GM18511 (cell line): Measurements from ENCODE around the gene COL5A1.

Experiments
- ATAC-seq: cut with Tn5 transposase; IDR thresholded peaks from one replicate; pipeline ENCODE4 v1.9.1; 2021; ENCODE audit warnings: mild to moderate bottlenecking, moderate library complexity; ENCODE audit not compliant: unreplicated experiment

COL5A1 gene

DNA sequence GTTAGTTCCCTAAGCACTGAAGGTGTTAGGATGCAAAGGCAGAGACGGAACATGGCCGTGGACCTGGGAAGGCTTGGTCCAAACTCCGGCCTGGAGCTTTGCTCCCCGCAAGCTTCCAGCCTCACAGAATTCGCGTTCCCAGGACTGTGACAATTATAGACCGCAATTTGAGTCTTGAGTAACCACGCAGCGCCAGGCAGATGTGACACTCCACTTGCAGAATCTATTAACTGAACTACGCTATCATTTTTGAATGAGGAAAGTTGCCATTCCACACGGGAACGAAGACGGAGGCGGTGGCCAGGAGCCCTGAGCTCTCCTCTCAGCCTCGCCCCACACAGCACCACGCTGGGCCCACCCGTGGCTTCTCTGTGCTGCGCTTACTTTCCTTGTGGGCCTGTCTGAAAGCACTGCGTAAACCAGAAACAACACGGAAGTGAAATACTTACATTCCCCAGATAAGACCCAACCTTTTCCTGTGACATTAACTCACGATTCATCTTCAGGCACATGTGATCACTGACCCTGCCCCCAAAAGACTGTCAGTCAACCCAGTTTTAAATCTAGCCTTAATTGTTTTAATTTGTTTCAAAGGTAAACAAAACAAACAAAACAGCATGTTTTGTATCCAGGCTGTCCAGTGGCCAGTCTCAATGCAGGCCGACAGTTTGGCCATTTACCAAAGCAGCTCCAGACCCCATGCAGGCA, 16.1 kb upstream of the COL5A1 start:
- no peak for ATAC-seq

DNA sequence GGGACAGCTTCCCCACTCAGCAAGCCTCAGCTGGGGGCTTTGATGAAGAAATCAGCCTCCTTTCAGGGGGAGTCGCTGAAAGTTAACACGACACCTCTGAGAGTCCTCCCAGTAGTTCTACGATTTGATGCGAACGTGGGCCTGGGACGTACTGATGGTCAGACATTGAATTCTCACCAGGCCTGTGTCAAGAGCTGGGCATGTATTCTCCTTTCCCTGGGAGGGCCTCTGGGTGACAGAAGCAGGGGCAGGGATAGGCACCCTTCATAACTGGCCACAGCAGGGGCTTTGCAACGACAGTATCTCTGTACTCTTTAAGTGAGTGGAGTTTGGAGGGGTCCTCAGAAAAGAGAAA, 15.6 kb upstream of the COL5A1 start:
- no peak for ATAC-seq

DNA sequence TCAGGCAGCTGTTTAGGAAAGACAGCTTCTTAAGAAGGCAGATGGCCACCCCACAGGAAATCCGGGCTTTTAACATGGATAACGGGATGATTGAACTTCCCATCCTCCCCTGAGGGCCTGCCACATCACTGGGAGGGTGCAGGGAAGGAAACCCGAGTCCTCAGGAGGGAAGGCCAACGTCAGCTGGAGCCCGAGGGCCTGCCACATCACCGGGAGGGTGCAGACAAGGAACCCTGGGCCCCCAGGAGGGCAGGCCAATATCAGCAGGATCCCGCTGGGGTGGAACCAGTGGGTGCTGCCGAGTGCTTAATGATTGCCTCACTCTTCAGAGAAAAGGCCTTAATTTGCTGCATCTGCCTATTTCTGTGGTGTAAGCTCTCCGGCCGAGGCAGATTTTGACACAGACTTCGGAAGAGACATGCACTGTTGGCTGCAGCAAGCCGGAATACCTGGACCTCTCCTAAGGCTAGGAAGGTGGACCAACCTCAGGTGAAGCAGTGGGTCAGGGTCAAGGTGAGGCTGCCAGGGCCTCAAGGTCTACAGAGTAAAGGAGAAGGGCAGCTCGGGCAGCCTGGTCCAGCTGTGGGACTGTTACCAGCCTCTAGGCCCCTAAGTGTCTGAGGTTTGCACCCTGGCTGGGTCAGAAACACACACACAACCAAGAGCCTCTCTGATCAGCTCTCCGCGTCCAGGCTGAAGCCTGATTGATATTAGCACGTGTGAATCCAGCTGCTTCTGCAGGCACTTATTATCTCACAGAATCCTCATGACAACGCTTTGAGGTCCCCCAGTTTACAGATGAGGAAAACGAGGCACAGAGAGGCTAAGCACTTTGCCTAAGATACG, 14.8 kb upstream of the COL5A1 start:
- no peak for ATAC-seq

DNA sequence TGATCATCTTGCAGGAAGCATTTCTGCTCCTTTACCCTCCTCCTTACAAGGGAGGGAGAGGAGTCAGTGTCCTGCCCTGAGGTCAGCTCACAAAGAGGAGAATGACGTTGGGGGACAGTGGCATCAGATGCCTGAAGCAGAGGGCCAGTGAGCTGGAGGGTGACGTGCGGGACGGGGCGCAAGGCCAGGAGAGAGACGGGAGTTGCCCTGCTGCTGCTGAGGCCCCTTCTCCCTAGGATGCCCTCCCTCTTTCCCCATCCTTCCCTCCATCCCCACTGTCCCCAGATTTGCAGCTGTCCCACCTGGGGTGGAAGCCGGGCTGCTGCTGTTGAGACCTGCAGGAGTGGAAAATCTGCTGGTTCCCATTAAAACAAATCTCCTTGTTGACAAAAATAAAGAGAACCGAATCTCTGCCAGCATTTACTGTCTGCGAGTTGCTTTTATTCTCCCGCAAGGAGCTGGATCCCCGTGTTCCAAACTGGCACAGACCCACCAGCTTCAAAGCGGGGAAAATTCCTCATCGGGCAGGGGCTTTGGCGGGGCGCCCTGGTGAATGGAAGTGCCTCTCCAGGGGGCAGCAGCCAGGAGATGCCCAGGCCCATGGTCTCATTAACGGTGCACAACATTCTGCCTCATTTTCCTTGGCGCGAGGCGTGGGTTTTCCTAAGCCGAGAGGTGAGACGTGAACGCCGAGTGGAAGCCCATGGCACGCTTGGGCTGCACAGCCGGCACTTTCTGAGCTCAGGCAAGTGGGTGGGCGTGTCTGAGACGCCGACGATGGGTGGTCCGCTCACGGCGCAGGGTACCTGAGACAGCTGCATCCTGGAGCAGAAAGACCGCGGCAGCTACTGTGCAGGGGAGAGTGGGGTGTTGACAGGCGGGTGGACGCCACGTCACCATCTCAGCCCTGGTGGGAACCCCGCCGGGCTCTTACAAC, 13.9 kb upstream of the COL5A1 start:
- no peak for ATAC-seq

DNA sequence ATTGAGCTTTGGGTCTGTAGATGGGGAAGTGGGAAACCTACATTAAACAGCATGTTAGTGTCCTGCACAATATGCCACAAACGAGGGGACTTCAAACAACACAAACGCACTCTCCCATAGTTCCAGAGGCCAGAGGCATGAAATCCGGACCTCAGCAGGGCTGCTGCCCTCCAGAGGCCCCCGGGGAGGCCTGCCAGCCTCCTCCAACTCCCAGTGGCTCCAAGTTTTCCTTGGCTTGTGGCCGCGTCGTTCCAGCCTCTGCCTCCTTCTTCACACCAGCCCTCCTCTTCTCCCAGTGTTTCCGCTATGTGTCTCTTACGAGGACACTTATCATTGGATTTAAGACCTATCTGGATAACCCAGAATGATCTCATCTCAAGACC, 13.3 kb upstream of the COL5A1 start:
- no peak for ATAC-seq

DNA sequence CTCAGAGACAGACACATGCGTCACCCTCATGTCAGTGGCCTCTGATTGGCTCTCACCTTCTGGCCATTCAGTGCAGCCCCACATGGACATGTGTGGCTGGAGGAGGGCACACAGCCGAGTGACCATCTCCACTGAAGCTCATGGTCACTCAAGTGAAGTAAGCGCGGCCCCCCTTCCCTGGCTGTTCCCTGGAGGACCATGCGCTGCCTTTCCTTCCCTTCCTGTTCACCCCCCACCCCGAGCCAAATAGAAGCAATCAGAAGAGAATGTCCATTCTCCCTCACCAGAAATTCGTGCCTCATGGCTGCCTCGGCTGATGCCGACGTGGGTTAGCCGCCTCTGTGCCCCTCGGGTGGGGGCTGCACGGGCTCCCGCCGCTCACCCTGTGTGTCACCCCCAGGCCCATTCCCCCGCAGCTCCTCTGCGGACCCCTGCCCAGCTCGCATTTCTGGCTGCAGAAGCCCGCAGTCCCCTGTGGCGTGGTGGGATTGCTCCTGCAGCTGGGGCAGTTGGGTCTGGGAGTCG, 12.5 kb upstream of the COL5A1 start:
- no peak for ATAC-seq

DNA sequence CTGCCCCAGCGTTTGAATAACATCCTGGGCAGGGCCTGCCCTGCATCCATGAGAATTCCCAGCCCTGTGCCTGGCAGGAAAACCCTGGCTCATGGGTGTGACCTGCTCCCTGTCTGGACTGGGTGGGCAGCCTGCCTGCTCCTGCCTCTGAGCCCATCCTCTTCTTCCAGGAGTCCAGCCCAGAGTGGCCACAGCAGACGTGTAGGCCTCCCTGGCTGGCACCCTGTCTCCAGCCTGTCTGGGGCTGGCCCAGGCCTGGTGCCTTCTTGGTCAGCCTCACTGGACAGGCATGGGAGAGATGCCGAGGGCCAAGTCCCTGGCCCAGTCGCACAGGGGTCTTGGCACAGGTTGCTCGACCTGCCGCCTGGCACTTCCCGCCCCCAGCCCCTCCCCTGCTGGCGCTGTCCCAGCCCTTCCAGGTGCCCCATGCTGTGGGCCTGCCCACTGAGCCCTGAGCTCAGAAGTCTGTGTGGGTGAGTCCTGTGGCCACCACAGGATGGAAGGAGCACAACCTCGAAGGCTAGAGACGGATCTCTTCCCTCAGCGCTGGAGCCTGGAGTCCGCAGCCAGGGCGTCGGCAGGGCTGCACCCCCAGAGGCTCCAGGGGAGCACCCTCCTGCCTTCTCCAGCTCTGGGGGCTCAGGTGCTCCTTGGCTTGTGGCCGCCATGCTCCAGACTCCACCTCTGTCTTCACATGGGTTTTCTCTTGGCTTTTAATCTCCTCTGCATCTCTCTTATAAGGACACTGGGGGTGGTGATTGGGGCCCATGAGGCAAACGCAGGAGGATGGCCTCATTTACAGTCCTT, 11.8 kb upstream of the COL5A1 start:
- no peak for ATAC-seq

DNA sequence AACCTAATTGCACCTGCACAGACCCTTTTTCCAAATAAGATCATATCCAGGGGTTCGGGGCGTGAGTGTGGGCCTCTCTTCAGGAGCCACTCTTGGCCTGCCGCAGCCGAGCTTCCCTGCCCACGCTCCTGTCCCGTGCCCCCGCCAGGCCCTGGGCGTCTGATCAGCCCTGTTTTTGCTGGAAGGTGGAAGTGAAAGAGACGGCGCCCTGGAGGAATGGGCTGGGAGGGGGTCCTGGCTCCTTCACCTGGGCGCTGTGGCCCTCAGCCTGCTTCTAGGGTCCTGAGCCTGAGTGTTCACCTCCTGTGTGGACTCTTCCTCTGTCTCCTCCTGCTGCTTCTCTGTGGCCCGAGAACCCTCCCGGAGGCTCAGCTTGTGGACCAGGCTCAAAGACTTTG, 11.2 kb upstream of the COL5A1 start:
- ATAC-seq = no peak

DNA sequence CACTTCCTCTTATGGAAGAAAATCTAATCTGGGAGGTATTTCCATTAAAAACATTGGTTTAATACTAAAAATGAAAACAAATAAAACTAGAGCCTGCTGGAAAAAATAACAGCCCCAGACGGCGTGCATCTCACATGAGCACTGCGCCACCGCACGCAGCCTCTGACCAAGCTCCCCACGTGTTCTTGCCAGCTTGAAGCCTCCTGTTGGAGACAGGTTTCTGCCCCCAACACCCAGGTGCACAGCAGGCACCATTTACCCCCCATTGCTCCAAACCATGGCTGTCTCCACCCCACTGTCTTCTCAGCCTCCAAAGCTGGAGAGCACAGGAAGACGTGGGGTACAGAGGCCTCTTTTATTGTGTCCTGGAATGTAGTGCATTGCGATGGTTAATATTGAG, 10.7 kb upstream of the COL5A1 start:
- no peak for ATAC-seq

DNA sequence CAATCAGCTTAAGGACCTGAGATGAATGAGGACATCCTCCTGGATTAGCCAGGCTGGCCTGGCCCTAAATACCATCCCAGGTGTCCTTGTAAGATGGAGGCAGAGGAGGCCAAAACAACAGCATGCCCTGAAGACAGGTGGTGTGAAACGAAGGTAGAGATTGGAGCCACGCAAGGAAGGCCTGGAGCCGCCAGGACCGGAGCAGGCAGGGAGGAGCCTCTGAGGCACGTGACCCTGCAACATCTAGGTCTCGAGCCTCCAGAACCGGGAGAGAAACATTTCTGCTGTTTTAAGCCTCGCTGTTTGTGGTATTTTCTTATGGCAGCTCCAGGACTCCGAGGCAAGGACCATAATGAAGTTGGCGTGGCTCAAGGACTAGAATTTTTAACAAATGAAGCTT, 9.7 kb upstream of the COL5A1 start:
- ATAC-seq = no peak

DNA sequence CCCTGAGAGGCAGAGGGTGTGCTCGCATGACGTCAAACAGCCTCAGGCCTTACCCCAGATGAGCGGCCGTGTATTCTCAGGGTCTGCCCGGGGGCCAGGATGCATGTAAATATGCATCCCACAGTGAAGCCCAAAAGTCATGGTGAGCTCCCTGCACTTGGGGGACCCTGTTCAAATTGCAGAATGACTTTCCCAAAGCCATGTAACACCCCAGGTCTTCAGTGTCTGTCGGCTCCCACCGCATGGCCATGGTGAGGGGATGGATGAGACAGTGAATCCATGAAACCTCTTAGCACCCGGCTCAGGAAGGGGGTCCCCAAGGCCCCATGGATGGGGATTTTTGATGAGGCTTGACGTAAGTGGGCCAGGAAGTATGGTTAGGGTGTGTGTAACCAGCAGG, 9.3 kb upstream of the COL5A1 start:
- ATAC-seq = no peak

DNA sequence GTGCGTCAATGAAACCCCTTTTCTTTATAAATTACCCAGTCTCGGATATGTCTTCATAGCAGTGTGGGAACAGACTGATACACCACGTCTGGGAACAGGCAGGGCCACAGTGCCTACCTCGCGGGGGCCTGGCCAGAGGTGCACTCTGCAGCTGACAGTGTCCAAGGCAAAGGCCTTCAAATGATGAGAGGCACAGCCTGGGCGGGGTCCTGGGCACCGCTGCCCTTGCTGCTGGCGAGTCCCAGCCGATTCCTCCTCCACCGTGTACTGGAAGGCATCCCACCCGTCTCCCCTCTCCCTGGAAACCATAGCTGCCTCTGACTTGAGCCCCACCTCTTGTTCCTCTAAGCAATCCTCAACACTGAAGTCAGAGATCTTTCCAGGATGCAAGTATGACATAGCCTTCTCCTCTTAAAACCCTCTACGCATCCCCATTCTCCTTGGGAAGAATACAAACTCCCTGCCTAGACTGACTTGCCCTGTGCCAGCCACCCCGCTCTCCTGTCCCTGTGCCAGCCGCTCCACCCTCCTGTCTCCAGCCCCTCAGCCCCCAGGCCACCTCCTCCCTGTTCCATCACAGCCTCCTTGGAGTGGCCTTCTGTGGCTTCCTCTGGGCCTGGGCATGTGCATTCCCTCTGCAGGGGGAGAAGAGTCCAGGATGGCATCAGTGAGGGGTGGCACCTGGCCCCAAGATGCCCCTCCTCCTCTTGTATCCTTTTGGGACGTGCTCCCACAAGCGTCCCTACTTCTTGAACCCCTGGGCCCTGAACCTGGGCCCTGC, 8.1 kb upstream of the COL5A1 start:
- no peak for ATAC-seq

DNA sequence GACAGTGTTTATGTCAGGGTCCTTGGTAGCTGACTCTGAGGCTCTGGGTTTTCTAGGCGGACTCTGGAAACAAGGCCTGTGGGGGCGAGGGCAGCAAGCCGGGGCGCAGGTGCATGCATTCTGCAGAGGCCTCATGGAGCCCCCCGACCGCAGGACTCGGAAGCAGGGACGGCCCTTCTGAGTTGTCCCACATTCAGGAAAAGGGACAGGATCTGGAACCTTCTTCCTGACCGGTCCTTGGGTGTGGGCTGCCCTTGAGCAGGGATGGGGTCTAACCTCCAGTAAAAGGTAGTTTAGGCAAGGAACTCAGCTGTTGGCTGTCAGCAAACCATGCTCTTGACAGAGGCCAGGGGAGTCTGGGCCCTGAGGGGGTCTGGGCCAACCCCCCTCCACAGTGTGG, 7.4 kb upstream of the COL5A1 start:
- no peak for ATAC-seq

DNA sequence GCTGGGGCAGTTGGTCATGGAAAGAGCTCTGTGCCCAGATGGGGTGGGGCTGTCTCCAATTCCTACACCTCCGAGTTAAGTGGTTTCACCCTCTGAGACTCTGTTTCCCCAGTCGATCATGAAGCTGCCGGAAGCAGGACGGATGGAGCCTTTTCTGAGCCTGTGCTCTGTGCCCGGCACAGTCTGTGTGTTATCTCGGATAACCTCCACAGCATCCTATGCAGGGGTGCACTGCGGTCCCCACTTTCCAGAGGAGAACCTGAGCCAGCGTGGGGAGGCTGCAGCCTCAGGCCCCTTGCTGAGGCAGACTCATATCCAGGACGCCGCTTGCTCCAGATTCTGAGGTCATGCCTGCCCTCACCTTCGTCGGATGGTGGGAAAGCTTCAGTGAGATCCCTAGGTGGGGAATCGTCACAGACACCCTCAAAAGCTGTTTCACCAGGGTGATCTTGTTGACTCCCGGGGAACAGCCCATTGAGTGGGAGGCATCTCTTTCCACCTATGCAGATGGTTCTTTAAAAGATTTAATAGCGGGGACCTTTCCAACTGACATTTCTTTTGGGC, 6.9 kb upstream of the COL5A1 start:
- no peak for ATAC-seq

DNA sequence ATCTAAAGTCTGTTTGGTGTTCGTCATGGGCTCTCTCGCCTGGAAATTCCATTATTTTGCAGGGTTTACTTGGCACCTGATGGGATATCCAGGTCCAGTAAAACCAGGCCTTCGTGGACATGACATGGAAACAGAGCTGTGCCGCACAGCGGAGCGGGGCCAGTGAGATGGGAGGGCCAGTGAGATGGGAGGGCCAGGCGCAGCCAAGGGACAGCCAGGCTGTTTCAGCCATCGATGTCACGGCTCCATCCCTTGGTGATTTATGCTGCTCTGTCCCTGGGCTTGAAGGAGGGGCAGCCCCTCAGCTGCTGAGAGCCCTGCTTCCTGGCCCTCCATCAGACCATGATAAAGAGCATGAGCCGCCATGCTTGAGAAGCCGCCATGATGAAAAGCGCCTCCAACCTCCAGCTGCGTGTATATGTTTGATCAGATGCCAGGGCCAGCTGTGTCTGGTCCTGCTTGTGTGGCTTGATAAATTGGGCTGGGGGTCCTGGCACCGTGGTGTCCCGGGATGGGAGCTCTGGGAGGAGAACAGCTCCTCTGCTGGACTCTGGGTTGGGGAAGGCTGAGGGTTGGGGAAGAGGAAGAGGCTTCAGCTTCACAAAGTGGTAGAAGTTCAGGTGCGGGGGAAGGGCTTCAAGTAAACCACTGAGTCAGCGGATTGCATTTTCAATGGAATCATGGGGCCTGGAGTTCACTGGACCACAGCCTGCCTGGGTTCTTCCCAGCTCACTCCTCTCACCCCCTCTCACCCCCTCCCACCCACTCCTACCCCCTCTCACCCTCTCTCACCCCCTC, 6.1 kb upstream of the COL5A1 start:
- no peak for ATAC-seq

DNA sequence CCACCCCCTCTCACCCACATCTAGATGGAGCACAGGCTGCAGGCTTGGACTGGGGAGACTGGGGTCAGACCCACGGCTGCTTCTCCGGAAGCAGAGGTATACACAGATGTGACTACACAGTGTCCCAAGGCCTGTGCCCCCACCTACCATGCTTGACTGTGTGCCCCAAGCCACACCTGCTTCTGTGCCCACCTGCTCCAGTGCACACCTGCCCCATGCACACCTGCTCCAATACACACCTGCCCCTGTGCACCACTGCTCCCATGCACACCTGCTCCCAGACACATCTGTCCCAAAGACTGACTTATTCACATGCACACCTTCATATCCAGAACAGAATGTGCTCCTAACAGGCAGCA, 5.5 kb upstream of the COL5A1 start:
- no peak for ATAC-seq

DNA sequence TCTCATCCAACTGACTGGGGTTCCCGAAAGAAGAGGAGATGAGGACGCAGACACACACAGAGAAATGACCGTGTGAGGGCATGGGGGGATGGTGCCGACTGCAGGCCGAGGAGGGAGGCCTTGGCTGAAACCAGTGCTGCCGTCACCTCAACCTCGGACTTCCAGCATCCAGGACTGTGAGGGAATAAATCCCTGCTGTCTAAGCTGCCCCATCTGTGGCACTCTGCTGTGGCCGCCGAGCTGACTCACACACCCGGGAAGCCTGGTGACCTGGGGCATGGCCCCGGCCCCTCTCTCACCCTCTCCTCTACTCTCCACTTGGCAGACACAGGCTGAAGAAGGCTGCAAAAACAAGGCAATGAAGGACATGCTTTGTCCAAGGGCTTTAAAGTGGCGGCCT, 4.4 kb upstream of the COL5A1 start:
- no peak for ATAC-seq

DNA sequence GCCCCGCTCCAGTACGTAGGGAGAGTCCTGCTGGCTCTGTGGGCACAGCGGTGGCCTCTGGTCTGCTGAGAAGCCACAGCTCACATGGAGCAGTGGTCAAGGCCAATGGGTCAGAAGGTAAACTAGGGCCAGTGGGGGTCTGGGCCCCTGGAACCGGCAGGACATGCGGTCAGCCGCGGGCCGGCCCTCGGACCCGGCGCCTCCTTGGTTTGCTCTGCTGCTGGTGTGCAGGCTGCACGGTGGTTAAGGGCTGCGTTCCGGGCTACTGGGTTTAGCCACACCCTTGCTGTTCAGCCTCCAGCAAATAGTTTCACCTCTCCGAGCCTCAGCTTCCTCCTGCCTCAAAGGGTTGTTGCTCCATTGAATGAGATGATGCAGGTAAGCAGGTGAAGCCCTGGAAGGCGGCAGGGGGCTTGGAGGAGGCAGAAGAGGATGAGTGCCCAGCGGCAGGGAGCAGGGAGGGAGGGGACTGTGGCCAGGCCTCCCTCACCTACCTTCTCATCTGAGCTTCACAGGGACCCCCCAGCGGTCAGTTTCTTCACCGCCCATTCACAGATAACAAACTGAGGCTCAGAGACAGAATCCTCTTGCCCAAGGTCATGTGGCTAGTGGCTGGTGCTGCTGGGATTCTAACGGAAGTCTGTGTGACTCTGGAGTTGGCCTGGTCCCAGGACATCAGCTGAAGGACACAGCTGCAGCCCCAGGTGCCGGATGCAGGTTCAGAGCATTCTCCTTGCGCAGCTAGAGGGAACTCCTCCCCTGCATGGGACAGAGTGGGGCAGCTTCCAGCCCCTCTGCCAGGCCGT, 3.7 kb upstream of the COL5A1 start:
- ATAC-seq = no peak
